WTC11 (cell line): ENCODE results near the gene CDCA4.

Source experiments
- CREB1 ChIP-seq: sonication (generic); formaldehyde crosslinking; IDR thresholded peaks from 2 replicates; pipeline ENCODE4 v1.8.0; 2023; ENCODE audit warnings: mild to moderate bottlenecking, missing genetic modification reagents
- CREM ChIP-seq: sonication (generic); formaldehyde crosslinking; IDR thresholded peaks from 2 replicates; pipeline ENCODE4 v1.8.1; 2022; ENCODE audit warnings: mild to moderate bottlenecking, missing genetic modification reagents, moderate library complexity
- FOXJ3 ChIP-seq: sonication (generic); formaldehyde crosslinking; IDR thresholded peaks from 2 replicates; pipeline ENCODE4 v1.9.0; 2021; ENCODE audit warnings: missing genetic modification reagents, mild to moderate bottlenecking, borderline replicate concordance
- NFE2L1 ChIP-seq: sonication (generic); formaldehyde crosslinking; IDR thresholded peaks from 2 replicates; pipeline ENCODE4 v1.8.1; 2023; ENCODE audit warnings: missing genetic modification reagents
- NFYB ChIP-seq: sonication (generic); formaldehyde crosslinking; conservative IDR thresholded peaks from 2 replicates; pipeline ENCODE4 v1.8.0; 2022; ENCODE audit warnings: low read depth, missing genetic modification reagents
- ZNF121 ChIP-seq: sonication (generic); formaldehyde crosslinking; IDR thresholded peaks from 2 replicates; pipeline ENCODE4 v1.8.0; 2023; ENCODE audit warnings: missing genetic modification reagents
- TF ChIP-seq, protein P1 (sequence below): fragments of 200-600 bp; IDR thresholded peaks from 2 replicates; pipeline ENCODE4 v1.8.0; 2022; ENCODE audit warnings: antibody characterized with exemption
- TF ChIP-seq, protein P2 (sequence below): sonication (generic); formaldehyde crosslinking; IDR thresholded peaks from 2 replicates; pipeline ENCODE4 v1.8.0; 2023; ENCODE audit warnings: mild to moderate bottlenecking, missing genetic modification reagents
- TF ChIP-seq, protein P3 (sequence below): sonication (generic); formaldehyde crosslinking; IDR thresholded peaks from 2 replicates; pipeline ENCODE4 v1.8.1; 2023; ENCODE audit warnings: mild to moderate bottlenecking, missing genetic modification reagents
- TF ChIP-seq, protein P4 (sequence below): fragments of 250-450 bp; sonication (Bioruptor Pico); IDR thresholded peaks from 2 replicates; pipeline ENCODE4 v1.9.0; 2021; ENCODE audit warnings: mild to moderate bottlenecking

DNA sequence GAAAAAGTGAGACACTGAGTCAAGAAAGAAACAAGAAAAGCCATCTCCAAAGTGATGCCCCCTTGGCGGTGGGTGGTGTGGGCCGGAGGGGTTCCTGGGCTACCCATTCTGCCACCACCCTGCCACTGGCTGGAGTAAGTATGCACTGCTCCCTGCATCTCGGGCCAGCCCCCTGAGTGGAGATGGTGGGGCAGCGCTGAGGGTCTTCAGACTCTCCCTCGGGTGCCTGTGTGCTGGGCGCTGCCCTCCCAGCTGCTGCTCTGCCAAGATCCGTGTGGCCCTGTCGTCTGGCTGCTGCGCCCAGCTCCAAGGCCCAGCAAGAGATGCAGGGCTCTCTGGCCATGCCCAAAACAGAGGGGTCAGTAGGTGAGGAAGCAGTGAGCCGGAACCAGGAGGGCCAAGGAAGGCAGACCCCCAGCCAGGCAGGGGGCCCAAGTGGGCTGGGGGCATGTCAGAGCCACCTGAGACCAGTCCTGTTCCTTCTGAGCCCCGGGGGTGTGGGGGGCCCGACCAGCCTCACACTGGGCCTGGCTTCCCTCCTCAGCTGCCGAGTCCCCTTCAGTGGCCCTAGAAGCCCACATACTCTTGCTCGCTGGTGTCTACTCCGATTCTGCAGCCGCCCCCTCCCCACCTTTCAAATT lies 39.2 kb upstream of the CDCA4 start:
- TF ChIP-seq NFE2L1 (CRISPR knock-in tag) (no peak), CREM (CRISPR knock-in tag) (no peak), ZNF121 (CRISPR knock-in tag) (no peak), CREB1 (CRISPR knock-in tag) (no peak), FOXJ3 (no peak), NFYB (CRISPR knock-in tag) (no peak)
- TF ChIP-seq, protein P1, sequence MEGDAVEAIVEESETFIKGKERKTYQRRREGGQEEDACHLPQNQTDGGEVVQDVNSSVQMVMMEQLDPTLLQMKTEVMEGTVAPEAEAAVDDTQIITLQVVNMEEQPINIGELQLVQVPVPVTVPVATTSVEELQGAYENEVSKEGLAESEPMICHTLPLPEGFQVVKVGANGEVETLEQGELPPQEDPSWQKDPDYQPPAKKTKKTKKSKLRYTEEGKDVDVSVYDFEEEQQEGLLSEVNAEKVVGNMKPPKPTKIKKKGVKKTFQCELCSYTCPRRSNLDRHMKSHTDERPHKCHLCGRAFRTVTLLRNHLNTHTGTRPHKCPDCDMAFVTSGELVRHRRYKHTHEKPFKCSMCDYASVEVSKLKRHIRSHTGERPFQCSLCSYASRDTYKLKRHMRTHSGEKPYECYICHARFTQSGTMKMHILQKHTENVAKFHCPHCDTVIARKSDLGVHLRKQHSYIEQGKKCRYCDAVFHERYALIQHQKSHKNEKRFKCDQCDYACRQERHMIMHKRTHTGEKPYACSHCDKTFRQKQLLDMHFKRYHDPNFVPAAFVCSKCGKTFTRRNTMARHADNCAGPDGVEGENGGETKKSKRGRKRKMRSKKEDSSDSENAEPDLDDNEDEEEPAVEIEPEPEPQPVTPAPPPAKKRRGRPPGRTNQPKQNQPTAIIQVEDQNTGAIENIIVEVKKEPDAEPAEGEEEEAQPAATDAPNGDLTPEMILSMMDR: no peak
- TF ChIP-seq, protein P2, sequence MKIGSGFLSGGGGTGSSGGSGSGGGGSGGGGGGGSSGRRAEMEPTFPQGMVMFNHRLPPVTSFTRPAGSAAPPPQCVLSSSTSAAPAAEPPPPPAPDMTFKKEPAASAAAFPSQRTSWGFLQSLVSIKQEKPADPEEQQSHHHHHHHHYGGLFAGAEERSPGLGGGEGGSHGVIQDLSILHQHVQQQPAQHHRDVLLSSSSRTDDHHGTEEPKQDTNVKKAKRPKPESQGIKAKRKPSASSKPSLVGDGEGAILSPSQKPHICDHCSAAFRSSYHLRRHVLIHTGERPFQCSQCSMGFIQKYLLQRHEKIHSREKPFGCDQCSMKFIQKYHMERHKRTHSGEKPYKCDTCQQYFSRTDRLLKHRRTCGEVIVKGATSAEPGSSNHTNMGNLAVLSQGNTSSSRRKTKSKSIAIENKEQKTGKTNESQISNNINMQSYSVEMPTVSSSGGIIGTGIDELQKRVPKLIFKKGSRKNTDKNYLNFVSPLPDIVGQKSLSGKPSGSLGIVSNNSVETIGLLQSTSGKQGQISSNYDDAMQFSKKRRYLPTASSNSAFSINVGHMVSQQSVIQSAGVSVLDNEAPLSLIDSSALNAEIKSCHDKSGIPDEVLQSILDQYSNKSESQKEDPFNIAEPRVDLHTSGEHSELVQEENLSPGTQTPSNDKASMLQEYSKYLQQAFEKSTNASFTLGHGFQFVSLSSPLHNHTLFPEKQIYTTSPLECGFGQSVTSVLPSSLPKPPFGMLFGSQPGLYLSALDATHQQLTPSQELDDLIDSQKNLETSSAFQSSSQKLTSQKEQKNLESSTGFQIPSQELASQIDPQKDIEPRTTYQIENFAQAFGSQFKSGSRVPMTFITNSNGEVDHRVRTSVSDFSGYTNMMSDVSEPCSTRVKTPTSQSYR: no peak
- TF ChIP-seq, protein P3, sequence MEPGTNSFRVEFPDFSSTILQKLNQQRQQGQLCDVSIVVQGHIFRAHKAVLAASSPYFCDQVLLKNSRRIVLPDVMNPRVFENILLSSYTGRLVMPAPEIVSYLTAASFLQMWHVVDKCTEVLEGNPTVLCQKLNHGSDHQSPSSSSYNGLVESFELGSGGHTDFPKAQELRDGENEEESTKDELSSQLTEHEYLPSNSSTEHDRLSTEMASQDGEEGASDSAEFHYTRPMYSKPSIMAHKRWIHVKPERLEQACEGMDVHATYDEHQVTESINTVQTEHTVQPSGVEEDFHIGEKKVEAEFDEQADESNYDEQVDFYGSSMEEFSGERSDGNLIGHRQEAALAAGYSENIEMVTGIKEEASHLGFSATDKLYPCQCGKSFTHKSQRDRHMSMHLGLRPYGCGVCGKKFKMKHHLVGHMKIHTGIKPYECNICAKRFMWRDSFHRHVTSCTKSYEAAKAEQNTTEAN (CRISPR knock-in tag): no peak
- TF ChIP-seq, protein P4, sequence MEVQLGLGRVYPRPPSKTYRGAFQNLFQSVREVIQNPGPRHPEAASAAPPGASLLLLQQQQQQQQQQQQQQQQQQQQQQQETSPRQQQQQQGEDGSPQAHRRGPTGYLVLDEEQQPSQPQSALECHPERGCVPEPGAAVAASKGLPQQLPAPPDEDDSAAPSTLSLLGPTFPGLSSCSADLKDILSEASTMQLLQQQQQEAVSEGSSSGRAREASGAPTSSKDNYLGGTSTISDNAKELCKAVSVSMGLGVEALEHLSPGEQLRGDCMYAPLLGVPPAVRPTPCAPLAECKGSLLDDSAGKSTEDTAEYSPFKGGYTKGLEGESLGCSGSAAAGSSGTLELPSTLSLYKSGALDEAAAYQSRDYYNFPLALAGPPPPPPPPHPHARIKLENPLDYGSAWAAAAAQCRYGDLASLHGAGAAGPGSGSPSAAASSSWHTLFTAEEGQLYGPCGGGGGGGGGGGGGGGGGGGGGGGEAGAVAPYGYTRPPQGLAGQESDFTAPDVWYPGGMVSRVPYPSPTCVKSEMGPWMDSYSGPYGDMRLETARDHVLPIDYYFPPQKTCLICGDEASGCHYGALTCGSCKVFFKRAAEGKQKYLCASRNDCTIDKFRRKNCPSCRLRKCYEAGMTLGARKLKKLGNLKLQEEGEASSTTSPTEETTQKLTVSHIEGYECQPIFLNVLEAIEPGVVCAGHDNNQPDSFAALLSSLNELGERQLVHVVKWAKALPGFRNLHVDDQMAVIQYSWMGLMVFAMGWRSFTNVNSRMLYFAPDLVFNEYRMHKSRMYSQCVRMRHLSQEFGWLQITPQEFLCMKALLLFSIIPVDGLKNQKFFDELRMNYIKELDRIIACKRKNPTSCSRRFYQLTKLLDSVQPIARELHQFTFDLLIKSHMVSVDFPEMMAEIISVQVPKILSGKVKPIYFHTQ: no peak
